Measurements from ENCODE around the gene PRR7.

GRCh38 chr5:177458912-177459350 is 12.3 kb downstream of the PRR7 start:
- TF ChIP-seq CTCF (IDR thresholded peaks at IDR 0.05; ENCODE audit: poor library complexity) (no peak), EZH2phosphoT487 (IDR thresholded peaks at IDR 0.05; ENCODE audit: low read depth, severe bottlenecking, unreplicated experiment) (no peak)

Measured in hepatocyte (in vitro differentiated cells).